K562 (cell line): ENCODE measurements around the gene IPO7. TPM values are rescaled to one million over a fixed set of nuclear protein-coding genes. Genes with fewer than 3 reads are reported as not detected.

Experiments used
- CBFA2T2 ChIP-seq: fragments of 450-650 bp; conservative IDR thresholded peaks from 2 replicates; pipeline ENCODE4 v1.6.1; 2017; ENCODE audit warnings: mild to moderate bottlenecking
- CREB1 ChIP-seq, 2 experiments: sonication (generic) in 1 of 2; formaldehyde crosslinking in 1 of 2; IDR thresholded peaks; 2 replicates each; pipeline versions ENCODE4 v1.6.1 to v1.8.0; 2012 to 2022; ENCODE audit warnings: inconsistent platforms in 1 of 2, mild to moderate bottlenecking in 1 of 2, missing genetic modification reagents in 1 of 2, moderate library complexity in 1 of 2
- ESRRB ChIP-seq: fragments of 250-450 bp; sonication (Bioruptor Pico); IDR thresholded peaks from 2 replicates; pipeline ENCODE4 v1.5.0; 2020; ENCODE audit warnings: mild to moderate bottlenecking, moderate library complexity, borderline replicate concordance
- KDM5B ChIP-seq: fragments of 200-600 bp; sonication (generic); IDR thresholded peaks from 2 replicates; pipeline ENCODE4 v1.6.1; 2012; ENCODE audit warnings: low read depth, mild to moderate bottlenecking, moderate library complexity, low read length, control low read depth, inconsistent platforms; ENCODE audit not compliant: insufficient replicate concordance
- MGA ChIP-seq: fragments of 450-650 bp; IDR thresholded peaks from 2 replicates; pipeline ENCODE4 v1.6.1; 2016; ENCODE audit warnings: mild to moderate bottlenecking, moderate library complexity
- SIN3A ChIP-seq, 2 experiments: fragments of 150-350 bp in 1 of 2; IDR thresholded peaks; 2 replicates each; pipeline ENCODE4 v1.6.1; 2011 to 2016; ENCODE audit warnings: borderline replicate concordance in 2 of 2, low read depth in 2 of 2, low read length in 2 of 2, mild to moderate bottlenecking in 2 of 2, moderate library complexity in 2 of 2; ENCODE audit not compliant: control insufficient read depth in 1 of 2
- ZNF407 ChIP-seq: fragments of 450-650 bp; IDR thresholded peaks from 2 replicates; pipeline ENCODE4 v1.6.1; 2016; ENCODE audit warnings: low read depth
- polyA plus RNA-seq, 8 experiments: library from polyadenylated mRNA; depleted of rRNA in 4 of 8; stranded (reverse) in 5 of 8; unstranded in 3 of 8; fragments of >200 nt; fragmentation: Nextera tagmentation in 2 of 8; fragmentation: Illumina TruSeq in 1 of 8; extraction: Ambion mirVana in 2 of 8; extraction: Trizol in 1 of 8; gene quantifications; 2 replicates each; pipeline versions ENCODE4 v1.2.1 to v1.2.3, GENCODE V29; 2011 to 2014; ENCODE audit warnings: inconsistent platforms in 1 of 8, missing spikeins in 1 of 8
- total RNA-seq, 7 experiments: library from RNA; depleted of rRNA in 6 of 7; stranded (reverse); fragments of >200 nt in 6 of 7; fragmentation: Illumina TruSeq in 2 of 7; extraction: Trizol in 2 of 7; gene quantifications; 2 replicates each; pipeline versions ENCODE4 v1.2.1 to v1.2.3, GENCODE V29; 2011 to 2021; ENCODE audit warnings: low replicate concordance in 1 of 7

Gene IPO7
- total and polyA plus RNA-seq, 9 of the 15 experiments (the other 6 are each of a cell fraction or from before 2014, with no cell fraction given), result 23.6 to 138 (median 110) TPM

GRCh38 chr11:9351321-9351881 is 33.1 kb upstream of the IPO7 start (continued):
- TF ChIP-seq MGA (no peak), SIN3A (IDR thresholded peaks at IDR 0.05; ENCODE audit: borderline replicate concordance in 2 of 2, control insufficient read depth in 1 of 2, low read depth in 2 of 2, low read length in 2 of 2) (no peak), ZNF407 (no peak), ESRRB (CRISPR knock-in tag) (no peak), KDM5B (no peak), CREB1 (IDR thresholded peaks at IDR 0.05) (no peak), CREB1 (CRISPR knock-in tag; IDR thresholded peaks at IDR 0.05) (no peak), CBFA2T2 (no peak)
